GM12878 (cell line): ENCODE data around the gene FNDC3A. TPM values are rescaled to one million over a fixed set of nuclear protein-coding genes. Genes with fewer than 3 reads are reported as not detected.

Experiments
- ATAC-seq: fragments of 200-7000 bp; cut with Tn5 transposase; 3 replicates; pipeline ENCODE4 v1.9.1; 2020; ENCODE audit warnings: mild to moderate bottlenecking, moderate library complexity
- BruUV-seq: library from RNA; stranded (reverse); fragments of 400-500 nt; replicated peaks from 2 replicates; lab custom pipeline; 2021; lab: Mats Ljungman, UMichigan
- CTCF ChIA-PET: fragments of 300-600 bp; sonication (Branson Sonifier 250); formaldehyde crosslinking; extraction: SDS; loops from one replicate; lab custom pipeline; 2021; ENCODE audit warnings: inconsistent platforms; lab: Yijun Ruan, JAX
- POLR2A ChIA-PET: fragments of 350-600 bp; formaldehyde crosslinking; extraction: SDS; loops from one replicate; lab custom pipeline; 2021; ENCODE audit warnings: inconsistent platforms; lab: Charles Lee
- RAD21 ChIA-PET: fragments of 300-600 bp; sonication (Branson Sonifier 250); formaldehyde crosslinking; loops from one replicate; lab custom pipeline; 2023; ENCODE audit warnings: antibody characterized with exemption; ENCODE audit not compliant: unreplicated experiment; lab: Charles Lee
- SMC1A ChIA-PET: fragments of 300-600 bp; sonication (Branson Sonifier 250); formaldehyde crosslinking; loops from one replicate; lab custom pipeline; 2023; ENCODE audit not compliant: unreplicated experiment, uncharacterized antibody; lab: Charles Lee
- DNase-seq: peaks from one replicate; pipeline ENCODE4 v3.0.0-alpha.2; 2011; ENCODE audit warnings: low read depth, low spot score
- FAIRE-seq: peaks from 3 replicates; lab custom pipeline; 2011; peaks lifted over from hg19 to GRCh38; lab: Jason Lieb, UNC
- H2AFZ ChIP-seq: 2 replicates; pipeline ENCODE4 v1.6.0; 2011; ENCODE audit warnings: low read depth, low read length, control low read depth; ENCODE audit not compliant: control insufficient read depth
- H3K27ac ChIP-seq: 2 replicates; pipeline ENCODE4 v1.5.1; 2011; ENCODE audit warnings: control low read depth; ENCODE audit not compliant: control insufficient read depth, insufficient read depth
- H3K27me3 ChIP-seq, 2 experiments: replicated peaks in 1 of 2; 2 replicates each; pipeline versions ENCODE4 v1.6.0 to v1.6.1; 2011; ENCODE audit warnings: low read length in 1 of 2; ENCODE audit not compliant: control insufficient read depth in 2 of 2, insufficient read depth in 2 of 2
- H3K36me3 ChIP-seq, 2 experiments: 2 replicates each; pipeline ENCODE4 v1.5.1; 2011; ENCODE audit warnings: low read length in 1 of 2; ENCODE audit not compliant: control insufficient read depth in 2 of 2, insufficient read depth in 2 of 2
- H3K4me1 ChIP-seq: 2 replicates; pipeline ENCODE4 v1.6.1; 2011; ENCODE audit warnings: mild to moderate bottlenecking, low read length, moderate library complexity, mixed read lengths; ENCODE audit not compliant: control insufficient read depth, insufficient read depth
- H3K4me2 ChIP-seq: 2 replicates; pipeline ENCODE4 v1.6.0; 2011; ENCODE audit warnings: control low read depth; ENCODE audit not compliant: control insufficient read depth, insufficient read depth
- H3K4me3 ChIP-seq: fragments of 200-600 bp; sonication (generic); 2 replicates; pipeline ENCODE4 v1.5.1; 2016
- H3K79me2 ChIP-seq: 2 replicates; pipeline ENCODE4 v1.6.0; 2011; ENCODE audit warnings: low read length; ENCODE audit not compliant: control insufficient read depth, insufficient read depth
- H3K9ac ChIP-seq: 2 replicates; pipeline ENCODE4 v1.8.0; 2011; ENCODE audit warnings: low read length, control low read depth, mixed read lengths; ENCODE audit not compliant: control insufficient read depth, insufficient read depth
- H3K9me3 ChIP-seq: replicated peaks from 3 replicates; pipeline ENCODE4 v1.5.1; 2011; ENCODE audit warnings: mild to moderate bottlenecking, low read length; ENCODE audit not compliant: control insufficient read depth, insufficient read depth
- H4K20me1 ChIP-seq: 2 replicates; pipeline ENCODE4 v1.6.0; 2011; ENCODE audit not compliant: control insufficient read depth, insufficient read depth
- BMI1 ChIP-seq: fragments of 450-650 bp; IDR thresholded peaks from 2 replicates; pipeline ENCODE4 v1.6.1; 2016; ENCODE audit warnings: mild to moderate bottlenecking, moderate library complexity, borderline replicate concordance
- IRF4 ChIP-seq: IDR thresholded peaks from 2 replicates; pipeline ENCODE4 v1.6.1; 2011; ENCODE audit warnings: low read depth, low read length
- MAX ChIP-seq: IDR thresholded peaks from 2 replicates; pipeline ENCODE4 v1.6.1; 2012; ENCODE audit warnings: low read depth, low read length, improper control_type of control experiment
- MYB ChIP-seq: fragments of 150-350 bp; IDR thresholded peaks from 2 replicates; pipeline ENCODE4 v1.6.1; 2014; ENCODE audit warnings: mild to moderate bottlenecking, low read depth, low read length, borderline replicate concordance
- NR2C1 ChIP-seq: fragments of 450-650 bp; IDR thresholded peaks from 2 replicates; pipeline ENCODE4 v1.6.1; 2017; ENCODE audit warnings: antibody characterized with exemption, mild to moderate bottlenecking, moderate library complexity
- POLR2AphosphoS5 ChIP-seq: IDR thresholded peaks from 2 replicates; pipeline ENCODE4 v1.6.1; 2011; ENCODE audit warnings: mild to moderate bottlenecking, low read length, inconsistent platforms
- SIN3A ChIP-seq: IDR thresholded peaks from 2 replicates; pipeline ENCODE4 v1.6.1; 2012; ENCODE audit warnings: low read depth, low read length, improper control_type of control experiment
- ZNF217 ChIP-seq: fragments of 450-650 bp; IDR thresholded peaks from 2 replicates; pipeline ENCODE4 v1.6.1; 2017; ENCODE audit warnings: antibody characterized with exemption, mild to moderate bottlenecking
- WGBS: methylation state at CpG from one replicate; pipeline ENCODE4 v1.1.6; 2016; ENCODE audit warnings: low lambda C conversion rate; ENCODE audit not compliant: insufficient replicate concordance, insufficient coverage; ENCODE audit errors: missing lambda C conversion rate; 5-methylcytosine and 5-hydroxymethylcytosine counted together
- in situ Hi-C: fragments of 300-500 bp; cut with MboI; formaldehyde crosslinking; loops from 9 replicates; pipeline ENCODE4 v1.14.3; 2018; ENCODE audit warnings: mixed read lengths
- intact Hi-C: fragments of 100-400 bp; cut with micrococcal nuclease; formaldehyde crosslinking; loops from one replicate; pipeline ENCODE4 v1.14.2; 2022; ENCODE audit not compliant: unreplicated experiment
- polyA plus RNA-seq, 11 experiments: library from polyadenylated mRNA; depleted of rRNA in 4 of 11; unstranded in 6 of 11; stranded (reverse) in 5 of 11; fragments of >200 nt; fragmentation: Nextera tagmentation in 4 of 11; fragmentation: Illumina TruSeq in 1 of 11; extraction: Ambion mirVana in 4 of 11; extraction: Trizol in 1 of 11; gene quantifications; 1 replicate in 1 of 11; 2 replicates in 10 of 11; pipeline versions ENCODE4 v1.2.1 to v1.2.3, GENCODE V29; 2011 to 2016; ENCODE audit warnings: inconsistent platforms in 2 of 11, missing spikeins in 2 of 11, low read depth in 1 of 11
- total RNA-seq, 4 experiments: library from RNA; depleted of rRNA in 3 of 4; stranded (reverse); fragments of >200 nt in 3 of 4; fragmentation: Illumina TruSeq in 1 of 4; extraction: Trizol in 1 of 4; gene quantifications; 2 replicates each; pipeline versions ENCODE4 v1.2.1 to v1.2.3, GENCODE V29; 2013 to 2021
- TF ChIP-seq, protein P1 (sequence below): IDR thresholded peaks from 2 replicates; pipeline ENCODE4 v1.6.1; 2012; ENCODE audit warnings: low read length, inconsistent platforms
- TF ChIP-seq, protein P2 (sequence below): IDR thresholded peaks from 2 replicates; pipeline ENCODE4 v1.6.1; 2011; ENCODE audit warnings: borderline replicate concordance, low read depth, mild to moderate bottlenecking, moderate library complexity, mixed read lengths, low read length; ENCODE audit not compliant: insufficient read depth; ENCODE audit errors: extremely low read length

FNDC3A gene
- total and polyA plus RNA-seq, 10 of the 15 experiments (the other 5 are each of a cell fraction or from before 2014, with no cell fraction given): 6.3 to 46.4 (median 22.8) TPM

GRCh38 chr13:49099513-49099877 is 123.8 kb downstream of the FNDC3A start:
- ATAC-seq: no peak
- POLR2A ChIA-PET: no interaction called here
- in situ Hi-C loops (no loop called here), intact Hi-C loops (loop anchor here (1.0 kb wide), 1 partner anchor 182 kb away; no protein-coding TSS in a partner anchor)
- Histone ChIP-seq H3K9ac (no peak overlapping the region), H3K27ac (peak overlapping the region; percentile 11; the same call in 1 of the 2 replicates), H3K27me3 (no peaks in the 10 kb centered on the region), H3K4me1 (peaks cover 20% of the 10 kb centered on the region), H2AFZ (no peak overlapping the region), H3K9me3 (no peaks in the 10 kb centered on the region), H3K4me3 (no peak overlapping the region), H3K79me2 (no peaks in the 10 kb centered on the region; the same call in none of the 2 replicates), H4K20me1 (no peaks in the 10 kb centered on the region), H3K36me3 (no peaks in the 10 kb centered on the region; a peak in 1 of 4 replicates), H3K4me2 (no peak overlapping the region)
- 78% methylated on average over 2 of the region's 2 CpGs for WGBS
- no peak for TF ChIP-seq MYB
- BruUV-seq: no TSS peak
- CTCF ChIA-PET: interaction anchor here (0.6 to 2.4 kb wide), 17 partner anchors 11 to 196 kb away, joined by 3 to 28 read pairs (median 4); no protein-coding TSS in a partner anchor
- RAD21 ChIA-PET: interaction anchor here (0.7 to 1.8 kb wide), 9 partner anchors 11 to 196 kb away, joined by 3 to 16 read pairs (median 4); no protein-coding TSS in a partner anchor
- no peak for DNase-seq
- SMC1A ChIA-PET: interaction anchor here (0.8 to 2.1 kb wide), 11 partner anchors 8 to 183 kb away, joined by 3 to 19 read pairs (median 4); no protein-coding TSS in a partner anchor
- no peak for FAIRE-seq

DNA sequence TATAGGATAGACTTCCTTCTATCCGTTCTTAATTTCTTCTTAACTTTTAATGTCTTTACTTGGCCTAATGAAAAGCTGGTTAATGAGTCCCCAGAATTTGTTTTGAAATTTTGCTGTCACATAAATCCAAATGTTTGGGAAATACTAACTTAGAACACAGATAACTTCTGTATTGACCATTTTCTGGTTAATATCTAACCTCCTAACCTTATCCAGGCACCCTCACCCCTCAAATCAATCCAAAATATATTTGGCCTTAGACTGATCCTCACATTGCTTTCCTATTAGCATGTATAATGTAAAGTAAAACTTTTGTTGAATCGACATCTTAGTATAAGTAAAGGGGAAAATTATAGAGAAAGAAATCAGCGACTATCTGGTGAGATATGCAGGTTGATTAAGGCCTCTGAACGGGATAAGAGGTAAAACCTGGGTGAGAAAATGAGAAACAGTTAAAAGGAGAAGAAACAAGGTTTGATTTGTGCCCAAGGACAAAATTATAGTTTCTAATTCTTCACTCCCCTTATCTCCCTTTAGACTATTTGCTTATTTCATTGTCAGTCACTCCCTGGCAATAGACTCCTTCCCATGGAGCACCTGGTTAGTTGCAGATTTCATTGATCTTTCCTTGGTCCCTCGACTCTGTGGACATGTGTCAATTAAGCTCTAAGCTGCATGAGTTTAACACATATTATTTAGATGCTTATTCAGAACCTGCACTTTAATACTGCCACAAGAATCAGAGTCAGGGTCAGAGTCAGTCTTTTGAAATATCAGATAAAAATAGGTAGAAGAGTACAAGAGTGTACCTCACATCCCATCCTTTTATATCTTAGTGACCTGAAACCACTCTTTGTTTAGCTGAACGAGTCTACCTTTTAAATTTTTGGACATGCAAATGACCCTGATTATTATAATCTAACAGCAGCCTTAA is 125.2 kb downstream of the FNDC3A start:
- no peak overlapping the region for H3K9ac ChIP-seq
- H3K4me2 ChIP-seq: no peak overlapping the region
- SMC1A ChIA-PET: interaction anchor here (0.8 to 2.1 kb wide), 4 partner anchors 9 to 76 kb away, joined by 3 to 19 read pairs (median 4); no protein-coding TSS in a partner anchor
- no peaks in the 10 kb centered on the region for H4K20me1 ChIP-seq
- intact Hi-C loops (no loop called here), in situ Hi-C loops (no loop called here)
- no peaks in the 10 kb centered on the region for H3K27me3 ChIP-seq
- BruUV-seq: no TSS peak
- H3K79me2 ChIP-seq: no peaks in the 10 kb centered on the region; the same call in none of the 2 replicates
- no peaks in the 10 kb centered on the region for H3K9me3 ChIP-seq
- H3K4me3 ChIP-seq: no peak overlapping the region
- POLR2A ChIA-PET: no interaction called here
- DNase-seq (no peak), FAIRE-seq (no peak), ATAC-seq (no peak)
- no peak overlapping the region for H3K27ac ChIP-seq
- CTCF ChIA-PET: interaction anchor here (0.6 to 2.4 kb wide), 4 partner anchors 10 to 179 kb away, joined by 3 to 28 read pairs (median 4); no protein-coding TSS in a partner anchor
- H3K4me1 ChIP-seq: peaks cover 20% of the 10 kb centered on the region
- RAD21 ChIA-PET: interaction anchor here (0.8 to 1.0 kb wide), 2 partner anchors 9 to 30 kb away, joined by 3 read pairs; no protein-coding TSS in a partner anchor
- H3K36me3 ChIP-seq: no peaks in the 10 kb centered on the region; a peak in 1 of 4 replicates
- WGBS: 66% methylated on average over 6 of the region's 6 CpGs
- no peak overlapping the region for H2AFZ ChIP-seq
- TF ChIP-seq, protein P1, sequence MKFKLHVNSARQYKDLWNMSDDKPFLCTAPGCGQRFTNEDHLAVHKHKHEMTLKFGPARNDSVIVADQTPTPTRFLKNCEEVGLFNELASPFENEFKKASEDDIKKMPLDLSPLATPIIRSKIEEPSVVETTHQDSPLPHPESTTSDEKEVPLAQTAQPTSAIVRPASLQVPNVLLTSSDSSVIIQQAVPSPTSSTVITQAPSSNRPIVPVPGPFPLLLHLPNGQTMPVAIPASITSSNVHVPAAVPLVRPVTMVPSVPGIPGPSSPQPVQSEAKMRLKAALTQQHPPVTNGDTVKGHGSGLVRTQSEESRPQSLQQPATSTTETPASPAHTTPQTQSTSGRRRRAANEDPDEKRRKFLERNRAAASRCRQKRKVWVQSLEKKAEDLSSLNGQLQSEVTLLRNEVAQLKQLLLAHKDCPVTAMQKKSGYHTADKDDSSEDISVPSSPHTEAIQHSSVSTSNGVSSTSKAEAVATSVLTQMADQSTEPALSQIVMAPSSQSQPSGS: no peak
- no peak for TF ChIP-seq SIN3A
- TF ChIP-seq ZNF217: no peak
- TF ChIP-seq BMI1: no peak
- TF ChIP-seq IRF4: no peak
- TF ChIP-seq, protein P2, sequence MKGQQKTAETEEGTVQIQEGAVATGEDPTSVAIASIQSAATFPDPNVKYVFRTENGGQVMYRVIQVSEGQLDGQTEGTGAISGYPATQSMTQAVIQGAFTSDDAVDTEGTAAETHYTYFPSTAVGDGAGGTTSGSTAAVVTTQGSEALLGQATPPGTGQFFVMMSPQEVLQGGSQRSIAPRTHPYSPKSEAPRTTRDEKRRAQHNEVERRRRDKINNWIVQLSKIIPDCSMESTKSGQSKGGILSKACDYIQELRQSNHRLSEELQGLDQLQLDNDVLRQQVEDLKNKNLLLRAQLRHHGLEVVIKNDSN: no peak
- no peak for TF ChIP-seq POLR2AphosphoS5
- no peak for TF ChIP-seq NR2C1
- no peak for TF ChIP-seq MAX
